ENCODE measurements around the gene DNASE2B.
A peak's percentile ranks its signal among the peaks of the same experiment; 100 is the strongest.
"Not testable (repeated sequence)": the region's sequence is repeated elsewhere in the genome, so short reads cannot be mapped to it uniquely, and the experiment has no call there.

DNASE2B gene

GRCh38 chr1:84415396-84415795 lies 17.1 kb downstream of the DNASE2B start:
- DNase-seq (ENCODE audit: low spot score): no peak

- DNase-seq (ENCODE audit: low spot score): no peak
Observed at GRCh38 chr1:84422909-84423308, 24.6 kb downstream of the DNASE2B start.

GRCh38 chr1:84424513-84425149 lies 26.3 kb downstream of the DNASE2B start:
- no peak for DNase-seq (ENCODE audit: low spot score)

GRCh38 chr1:84425150-84425896 lies 27.0 kb downstream of the DNASE2B start:
- DNase-seq (ENCODE audit: low spot score): no peak

- DNase-seq (ENCODE audit: low spot score): no peak
Observed at GRCh38 chr1:84426376-84426775, 28.1 kb downstream of the DNASE2B start.

GRCh38 chr1:84427250-84428188 lies 29.2 kb downstream of the DNASE2B start:
- DNase-seq (ENCODE audit: low spot score): no peak

GRCh38 chr1:84428235-84428634 lies 30.0 kb downstream of the DNASE2B start:
- DNase-seq (ENCODE audit: low spot score): no peak

- no peak for DNase-seq (ENCODE audit: low spot score)
Observed at GRCh38 chr1:84429231-84429630, 30.9 kb downstream of the DNASE2B start.

GRCh38 chr1:84430546-84430945 lies 32.3 kb downstream of the DNASE2B start:
- no peak for DNase-seq (ENCODE audit: low spot score)

GRCh38 chr1:84433258-84434080 lies 35.2 kb downstream of the DNASE2B start:
- DNase-seq (ENCODE audit: low spot score): peak; percentile 80

GRCh38 chr1:84434081-84434769 lies 35.9 kb downstream of the DNASE2B start:
- DNase-seq (ENCODE audit: low spot score): no peak

GRCh38 chr1:84434801-84435549 lies 36.7 kb downstream of the DNASE2B start:
- DNase-seq (ENCODE audit: low spot score): no peak

- DNase-seq (ENCODE audit: low spot score): no peak
Observed at GRCh38 chr1:84436876-84437655, 38.8 kb downstream of the DNASE2B start.

GRCh38 chr1:84442256-84442655 lies 44.0 kb downstream of the DNASE2B start:
- DNase-seq (ENCODE audit: low spot score): peak; percentile 29

GRCh38 chr1:84442747-84443646 lies 44.7 kb downstream of the DNASE2B start:
- DNase-seq (ENCODE audit: low spot score): not testable (repeated sequence)

- DNase-seq (ENCODE audit: low spot score): not testable (repeated sequence)
Observed at GRCh38 chr1:84448704-84449103, 50.4 kb downstream of the DNASE2B start.

GRCh38 chr1:84450910-84451309 lies 52.6 kb downstream of the DNASE2B start:
- DNase-seq (ENCODE audit: low spot score): no peak

GRCh38 chr1:84452436-84452835 lies 54.2 kb downstream of the DNASE2B start:
- no peak for DNase-seq (ENCODE audit: low spot score)

Measured in cerebellar cortex (tissue), 1 donor.